GM12878 (cell line): ENCODE data around the gene DIAPH2. TPM values are rescaled to one million over a fixed set of nuclear protein-coding genes. Genes with fewer than 3 reads are reported as not detected.

Experiments used
- ATAC-seq: fragments of 200-7000 bp; cut with Tn5 transposase; 3 replicates; pipeline ENCODE4 v1.9.1; 2020; ENCODE audit warnings: mild to moderate bottlenecking, moderate library complexity
- BruUV-seq: library from RNA; stranded (reverse); fragments of 400-500 nt; replicated peaks from 2 replicates; lab custom pipeline; 2021; lab: Mats Ljungman, UMichigan
- CTCF ChIA-PET: fragments of 300-600 bp; sonication (Branson Sonifier 250); formaldehyde crosslinking; extraction: SDS; loops from one replicate; lab custom pipeline; 2021; ENCODE audit warnings: inconsistent platforms; lab: Yijun Ruan, JAX
- POLR2A ChIA-PET: fragments of 350-600 bp; formaldehyde crosslinking; extraction: SDS; loops from one replicate; lab custom pipeline; 2021; ENCODE audit warnings: inconsistent platforms; lab: Charles Lee
- RAD21 ChIA-PET: fragments of 300-600 bp; sonication (Branson Sonifier 250); formaldehyde crosslinking; loops from one replicate; lab custom pipeline; 2023; ENCODE audit warnings: antibody characterized with exemption; ENCODE audit not compliant: unreplicated experiment; lab: Charles Lee
- SMC1A ChIA-PET: fragments of 300-600 bp; sonication (Branson Sonifier 250); formaldehyde crosslinking; loops from one replicate; lab custom pipeline; 2023; ENCODE audit not compliant: unreplicated experiment, uncharacterized antibody; lab: Charles Lee
- DNase-seq: peaks from one replicate; pipeline ENCODE4 v3.0.0-alpha.2; 2011; ENCODE audit warnings: low read depth, low spot score
- FAIRE-seq: peaks from 3 replicates; lab custom pipeline; 2011; peaks lifted over from hg19 to GRCh38; lab: Jason Lieb, UNC
- H2AFZ ChIP-seq: 2 replicates; pipeline ENCODE4 v1.6.0; 2011; ENCODE audit warnings: low read depth, low read length, control low read depth; ENCODE audit not compliant: control insufficient read depth
- H3K27ac ChIP-seq: 2 replicates; pipeline ENCODE4 v1.5.1; 2011; ENCODE audit warnings: control low read depth; ENCODE audit not compliant: control insufficient read depth, insufficient read depth
- H3K27me3 ChIP-seq, 2 experiments: replicated peaks in 1 of 2; 2 replicates each; pipeline versions ENCODE4 v1.6.0 to v1.6.1; 2011; ENCODE audit warnings: low read length in 1 of 2; ENCODE audit not compliant: control insufficient read depth in 2 of 2, insufficient read depth in 2 of 2
- H3K36me3 ChIP-seq, 2 experiments: 2 replicates each; pipeline ENCODE4 v1.5.1; 2011; ENCODE audit warnings: low read length in 1 of 2; ENCODE audit not compliant: control insufficient read depth in 2 of 2, insufficient read depth in 2 of 2
- H3K4me1 ChIP-seq: 2 replicates; pipeline ENCODE4 v1.6.1; 2011; ENCODE audit warnings: mild to moderate bottlenecking, low read length, moderate library complexity, mixed read lengths; ENCODE audit not compliant: control insufficient read depth, insufficient read depth
- H3K4me2 ChIP-seq: 2 replicates; pipeline ENCODE4 v1.6.0; 2011; ENCODE audit warnings: control low read depth; ENCODE audit not compliant: control insufficient read depth, insufficient read depth
- H3K4me3 ChIP-seq: fragments of 200-600 bp; sonication (generic); 2 replicates; pipeline ENCODE4 v1.5.1; 2016
- H3K79me2 ChIP-seq: 2 replicates; pipeline ENCODE4 v1.6.0; 2011; ENCODE audit warnings: low read length; ENCODE audit not compliant: control insufficient read depth, insufficient read depth
- H3K9ac ChIP-seq: 2 replicates; pipeline ENCODE4 v1.8.0; 2011; ENCODE audit warnings: low read length, control low read depth, mixed read lengths; ENCODE audit not compliant: control insufficient read depth, insufficient read depth
- H3K9me3 ChIP-seq: replicated peaks from 3 replicates; pipeline ENCODE4 v1.5.1; 2011; ENCODE audit warnings: mild to moderate bottlenecking, low read length; ENCODE audit not compliant: control insufficient read depth, insufficient read depth
- H4K20me1 ChIP-seq: 2 replicates; pipeline ENCODE4 v1.6.0; 2011; ENCODE audit not compliant: control insufficient read depth, insufficient read depth
- ASH2L ChIP-seq: fragments of 300-600, 200-600 bp; sonication (generic); IDR thresholded peaks from 2 replicates; pipeline ENCODE4 v1.6.1; 2017; ENCODE audit warnings: low read depth, mild to moderate bottlenecking, borderline replicate concordance
- CBFB ChIP-seq: IDR thresholded peaks from 2 replicates; pipeline ENCODE4 v1.6.1; 2016; ENCODE audit warnings: antibody characterized with exemption, low read depth
- CHD4 ChIP-seq: fragments of 200-600 bp; sonication (generic); IDR thresholded peaks from 2 replicates; pipeline ENCODE4 v1.6.1; 2016; ENCODE audit warnings: mild to moderate bottlenecking
- CREM ChIP-seq: IDR thresholded peaks from 2 replicates; pipeline ENCODE4 v1.6.1; 2014; ENCODE audit warnings: antibody characterized with exemption, low read depth
- DPF2 ChIP-seq: fragments of 450-650 bp; IDR thresholded peaks from 2 replicates; pipeline ENCODE4 v1.6.1; 2017; ENCODE audit warnings: mild to moderate bottlenecking
- GATAD2B ChIP-seq: fragments of 450-650 bp; conservative IDR thresholded peaks from 2 replicates; pipeline ENCODE4 v1.6.1; 2017; ENCODE audit warnings: low read depth, mild to moderate bottlenecking, moderate library complexity
- HDGF ChIP-seq: fragments of 450-650 bp; IDR thresholded peaks from 2 replicates; pipeline ENCODE4 v1.6.1; 2016; ENCODE audit warnings: antibody characterized with exemption
- IKZF2 ChIP-seq, 2 experiments: fragments of 450-650 bp; IDR thresholded peaks; 2 replicates each; pipeline ENCODE4 v1.6.1; 2017; ENCODE audit warnings: mild to moderate bottlenecking in 2 of 2, moderate library complexity in 2 of 2
- JUNB ChIP-seq: IDR thresholded peaks from 2 replicates; pipeline ENCODE4 v1.6.1; 2016; ENCODE audit warnings: antibody characterized with exemption, mild to moderate bottlenecking
- MYC ChIP-seq: IDR thresholded peaks from 2 replicates; pipeline ENCODE4 v1.6.1; 2011; ENCODE audit warnings: mild to moderate bottlenecking, low read length, moderate library complexity, inconsistent platforms; ENCODE audit not compliant: insufficient read depth, insufficient replicate concordance, insufficient read length, severe bottlenecking
- SPI1 ChIP-seq: IDR thresholded peaks from 2 replicates; pipeline ENCODE4 v1.6.1; 2011; ENCODE audit warnings: low read depth, mild to moderate bottlenecking, low read length, moderate library complexity, borderline replicate concordance; ENCODE audit not compliant: insufficient read depth
- ZBED1 ChIP-seq: IDR thresholded peaks from 2 replicates; pipeline ENCODE4 v1.6.1; 2016; ENCODE audit warnings: borderline replicate concordance
- ZNF217 ChIP-seq: fragments of 450-650 bp; IDR thresholded peaks from 2 replicates; pipeline ENCODE4 v1.6.1; 2017; ENCODE audit warnings: antibody characterized with exemption, mild to moderate bottlenecking
- WGBS: methylation state at CpG from one replicate; pipeline ENCODE4 v1.1.6; 2016; ENCODE audit warnings: low lambda C conversion rate; ENCODE audit not compliant: insufficient replicate concordance, insufficient coverage; ENCODE audit errors: missing lambda C conversion rate; 5-methylcytosine and 5-hydroxymethylcytosine counted together
- in situ Hi-C: fragments of 300-500 bp; cut with MboI; formaldehyde crosslinking; loops from 9 replicates; pipeline ENCODE4 v1.14.3; 2018; ENCODE audit warnings: mixed read lengths
- intact Hi-C: fragments of 100-400 bp; cut with micrococcal nuclease; formaldehyde crosslinking; loops from one replicate; pipeline ENCODE4 v1.14.2; 2022; ENCODE audit not compliant: unreplicated experiment
- polyA plus RNA-seq, 11 experiments: library from polyadenylated mRNA; depleted of rRNA in 4 of 11; unstranded in 6 of 11; stranded (reverse) in 5 of 11; fragments of >200 nt; fragmentation: Nextera tagmentation in 4 of 11; fragmentation: Illumina TruSeq in 1 of 11; extraction: Ambion mirVana in 4 of 11; extraction: Trizol in 1 of 11; gene quantifications; 1 replicate in 1 of 11; 2 replicates in 10 of 11; pipeline versions ENCODE4 v1.2.1 to v1.2.3, GENCODE V29; 2011 to 2016; ENCODE audit warnings: inconsistent platforms in 2 of 11, missing spikeins in 2 of 11, low read depth in 1 of 11
- total RNA-seq, 4 experiments: library from RNA; depleted of rRNA in 3 of 4; stranded (reverse); fragments of >200 nt in 3 of 4; fragmentation: Illumina TruSeq in 1 of 4; extraction: Trizol in 1 of 4; gene quantifications; 2 replicates each; pipeline versions ENCODE4 v1.2.1 to v1.2.3, GENCODE V29; 2013 to 2021
- TF ChIP-seq, protein P1 (sequence below): IDR thresholded peaks from 2 replicates; pipeline ENCODE4 v1.6.1; 2011; ENCODE audit warnings: mild to moderate bottlenecking, low read depth, low read length, moderate library complexity; ENCODE audit not compliant: insufficient replicate concordance

The DIAPH2 gene
- total and polyA plus RNA-seq, 10 of the 15 experiments (the other 5 are each of a cell fraction or from before 2014, with no cell fraction given): 2.2 to 16.6 (median 8.8) TPM

DNA sequence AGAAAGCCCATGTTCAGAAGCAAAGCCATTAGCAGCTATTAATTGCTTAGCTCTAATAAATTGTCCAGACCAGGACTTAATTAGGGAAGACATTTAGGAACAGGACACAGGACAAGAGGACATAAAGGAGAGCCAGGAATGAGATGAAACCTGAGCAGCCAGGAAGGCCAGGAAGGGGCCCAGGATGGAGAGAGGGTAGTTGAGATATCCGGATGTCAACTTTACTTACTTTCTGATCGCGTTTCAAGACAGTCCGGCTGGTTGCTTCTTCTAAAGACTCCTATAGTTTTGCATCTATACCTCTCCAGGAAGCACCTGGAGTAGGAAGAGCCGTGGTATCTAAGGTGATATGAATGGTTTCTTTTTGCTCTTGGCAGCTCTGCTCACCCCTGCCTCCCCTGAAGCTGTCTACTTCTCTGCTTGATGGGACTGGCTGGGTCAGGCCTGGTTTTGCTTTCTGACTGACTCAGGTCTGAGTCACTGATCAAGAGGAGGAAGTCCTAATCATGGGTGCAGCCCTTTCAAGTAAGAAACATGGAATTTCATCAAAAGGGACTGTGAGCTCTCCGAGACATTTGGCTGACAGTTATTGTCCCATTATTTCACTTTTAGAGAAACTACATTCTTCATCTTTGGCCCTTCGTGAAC lies 932.4 kb downstream of the DIAPH2 start (continued):
- TF ChIP-seq DPF2 (no peak), GATAD2B (no peak), HDGF (no peak), SPI1 (0 out of 2 replicates have a peak, but pooled peaks have one; percentile 16), ASH2L (no peak), JUNB (peak; percentile 36; the same call in 1 of the 2 replicates), IKZF2 (IDR thresholded peaks at IDR 0.05) (no peak), CBFB (no peak), ZNF217 (no peak), CREM (no peak)
- TF ChIP-seq, protein P1, sequence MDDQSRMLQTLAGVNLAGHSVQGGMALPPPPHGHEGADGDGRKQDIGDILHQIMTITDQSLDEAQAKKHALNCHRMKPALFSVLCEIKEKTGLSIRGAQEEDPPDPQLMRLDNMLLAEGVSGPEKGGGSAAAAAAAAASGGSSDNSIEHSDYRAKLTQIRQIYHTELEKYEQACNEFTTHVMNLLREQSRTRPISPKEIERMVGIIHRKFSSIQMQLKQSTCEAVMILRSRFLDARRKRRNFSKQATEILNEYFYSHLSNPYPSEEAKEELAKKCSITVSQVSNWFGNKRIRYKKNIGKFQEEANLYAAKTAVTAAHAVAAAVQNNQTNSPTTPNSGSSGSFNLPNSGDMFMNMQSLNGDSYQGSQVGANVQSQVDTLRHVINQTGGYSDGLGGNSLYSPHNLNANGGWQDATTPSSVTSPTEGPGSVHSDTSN: no peak

DNA sequence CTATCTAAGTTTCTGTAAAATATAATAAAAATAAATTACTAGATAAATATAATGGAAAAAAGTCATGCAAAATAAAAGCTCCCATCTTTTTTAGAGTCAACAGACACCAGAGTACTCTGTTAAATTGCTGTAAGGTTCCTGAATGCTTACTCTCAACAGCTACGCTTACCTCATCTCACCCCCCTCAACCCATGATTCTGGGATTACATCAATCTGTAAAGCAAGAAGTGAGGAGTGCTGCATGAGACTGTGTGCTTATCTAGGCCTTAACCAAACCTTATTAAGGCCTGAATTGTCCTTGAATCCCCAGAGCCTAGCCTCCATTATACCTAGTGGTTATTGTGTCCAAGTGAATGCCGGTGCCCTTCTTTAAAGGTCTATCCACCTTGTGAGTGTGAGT lies 934.9 kb downstream of the DIAPH2 start:
- Histone ChIP-seq H3K27ac (no peak overlapping the region), H3K79me2 (no peaks in the 10 kb centered on the region), H4K20me1 (no peaks in the 10 kb centered on the region), H3K9me3 (no peaks in the 10 kb centered on the region), H3K4me3 (no peak overlapping the region), H3K36me3 (no peaks in the 10 kb centered on the region), H3K27me3 (no peaks in the 10 kb centered on the region), H3K9ac (no peak overlapping the region), H3K4me2 (no peak overlapping the region), H3K4me1 (no peaks in the 10 kb centered on the region), H2AFZ (no peak overlapping the region)
- ChIA-PET POLR2A (no interaction called here), RAD21 (no interaction called here), SMC1A (interaction anchor here (1.0 kb wide), 1 partner anchor 14 kb away, joined by 4 read pairs; no protein-coding TSS in a partner anchor), CTCF (no interaction called here)
- TF ChIP-seq CHD4 (no peak), IKZF2 (IDR thresholded peaks at IDR 0.05) (no peak), ZBED1 (no peak), MYC (no peak)
- in situ Hi-C loops (no loop called here), intact Hi-C loops (no loop called here)
- FAIRE-seq: no peak
- ATAC-seq: no peak
- DNase-seq: no peak
- 85% methylated on average over 2 of the region's 2 CpGs for WGBS
- no TSS peak for BruUV-seq
